Measurements from ENCODE around the gene CLSTN2.

CLSTN2 gene

DNA sequence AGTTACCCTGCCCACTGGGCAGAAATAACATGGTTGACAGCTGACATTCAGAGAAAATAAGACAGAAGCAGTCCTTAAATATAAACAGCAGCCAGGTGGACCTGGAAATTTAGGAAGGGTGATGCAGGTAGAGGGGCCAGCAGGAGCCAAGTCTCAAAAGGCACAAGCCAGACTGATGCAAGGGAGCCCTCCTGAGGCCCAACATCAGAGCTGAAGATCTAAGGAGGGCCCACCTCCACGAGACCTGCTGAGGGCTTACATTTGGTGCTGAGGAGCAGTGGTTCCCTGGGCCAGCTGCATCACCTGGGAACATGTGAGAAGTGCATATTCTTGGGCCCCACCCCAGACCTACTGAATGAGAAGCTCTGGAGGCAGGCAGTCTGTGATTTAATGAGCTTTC is 637.3 kb downstream of the CLSTN2 start:
- DNase-seq, result no peak

DNA sequence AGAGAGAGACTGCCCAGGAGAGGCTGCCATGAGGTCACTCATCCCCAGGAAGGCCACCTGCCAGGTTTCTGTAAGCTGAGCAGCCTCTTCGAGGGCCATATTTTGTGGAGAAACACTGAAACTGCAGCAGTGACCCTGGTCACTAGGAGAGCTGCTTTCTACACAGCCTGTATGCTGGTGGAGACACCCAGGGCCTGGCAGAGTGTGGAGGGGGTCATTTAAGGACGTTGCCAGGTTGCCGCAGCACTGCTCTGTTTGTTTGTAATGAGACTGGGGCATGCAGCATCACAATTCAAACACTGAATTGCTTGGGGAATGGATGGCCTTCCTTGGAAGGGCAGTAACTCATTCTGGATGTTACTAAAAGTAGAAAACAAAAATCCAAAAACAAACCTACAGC is 638.0 kb downstream of the CLSTN2 start:
- no peak for DNase-seq

DNA sequence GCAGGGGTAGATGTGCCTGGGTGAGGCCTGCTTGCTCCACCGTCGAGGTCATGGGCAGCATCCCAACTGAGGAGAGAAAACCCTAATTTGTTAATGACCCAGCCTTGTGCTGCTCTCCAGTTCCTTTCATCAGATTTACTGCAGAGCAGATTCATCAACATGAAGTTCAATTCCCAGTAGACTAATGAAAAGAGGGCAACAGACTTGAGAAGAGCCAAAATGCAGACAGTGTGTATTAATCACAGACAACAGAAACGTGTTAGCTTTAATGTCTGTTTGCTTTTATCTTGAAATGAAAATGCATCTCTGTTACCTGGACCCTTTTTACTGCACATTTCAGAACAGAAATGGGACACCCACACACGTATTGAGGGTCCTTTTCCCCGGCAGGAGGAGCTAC is 639.4 kb downstream of the CLSTN2 start:
- no peak for DNase-seq

GRCh38 chr3:140576449-140576848 is 641.5 kb downstream of the CLSTN2 start:
- no peak for DNase-seq

DNA sequence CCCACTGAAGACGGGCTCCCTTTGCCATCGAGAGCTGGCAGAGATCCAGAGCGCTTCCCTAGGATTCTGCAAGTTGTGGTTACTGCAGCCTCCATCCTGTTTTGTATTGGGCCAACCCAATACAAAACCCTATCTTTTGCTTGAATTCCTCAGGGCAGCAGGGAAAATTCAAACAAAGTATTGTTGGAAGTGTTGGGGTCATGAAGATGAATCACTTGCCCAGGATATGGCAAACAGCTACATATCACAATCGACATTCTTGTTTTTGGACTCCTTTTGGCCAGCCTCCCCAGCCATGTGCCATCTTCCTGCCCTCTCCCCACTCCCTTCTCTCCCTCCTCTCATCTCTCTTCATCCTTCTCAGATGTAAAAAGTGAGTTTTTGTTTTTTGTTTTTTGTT is 642.9 kb downstream of the CLSTN2 start:
- no peak for DNase-seq

- no peak for DNase-seq
These were observed 644.3 kb downstream of the CLSTN2 start for GRCh38 chr3:140579260-140579659.

- no peak for DNase-seq
These were observed 645.8 kb downstream of the CLSTN2 start for GRCh38 chr3:140580746-140581145.

- no peak for DNase-seq
These were observed 649.6 kb downstream of the CLSTN2 start for GRCh38 chr3:140584549-140584948.

DNA sequence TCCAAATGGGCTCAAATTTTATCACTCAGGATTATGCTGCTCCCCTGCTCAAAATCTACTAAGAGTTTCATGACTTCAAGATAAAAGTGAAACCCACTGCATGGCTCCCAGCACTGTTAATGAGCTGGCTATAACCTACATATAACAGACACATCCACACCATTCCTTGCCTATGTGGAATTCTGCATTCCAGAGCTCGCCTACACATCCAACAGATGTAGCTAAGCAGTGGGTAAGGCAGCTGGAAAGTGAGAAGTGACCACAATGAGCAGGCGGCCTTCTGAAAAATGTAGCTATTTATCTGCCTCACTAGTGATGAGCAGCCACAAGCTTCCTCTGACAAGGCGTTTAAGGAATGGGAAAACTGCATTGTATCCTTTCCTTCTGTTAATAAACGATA is 650.8 kb downstream of the CLSTN2 start:
- DNase-seq, result no peak

DNA sequence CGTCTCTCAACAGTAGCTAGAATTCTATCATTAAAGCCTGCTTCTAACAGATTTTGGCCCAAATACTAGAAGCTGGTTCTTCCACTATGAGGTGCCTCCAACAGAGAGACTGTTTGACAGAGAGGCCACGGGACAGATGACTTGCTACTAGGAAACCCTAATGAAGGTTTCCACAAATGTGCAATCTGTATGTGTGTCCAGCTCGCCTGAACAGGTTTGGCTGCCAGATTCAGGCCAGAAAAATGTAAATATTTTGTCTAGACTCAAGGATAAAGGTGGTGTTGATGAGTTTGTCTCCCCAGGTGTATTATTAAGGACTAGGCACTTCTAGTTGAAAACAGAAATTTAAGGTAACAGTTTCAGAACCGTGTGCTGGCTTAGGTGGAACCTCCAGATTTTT is 651.3 kb downstream of the CLSTN2 start:
- no peak for DNase-seq

- no peak for DNase-seq
These were observed 653.6 kb downstream of the CLSTN2 start for GRCh38 chr3:140588558-140588957.

DNA sequence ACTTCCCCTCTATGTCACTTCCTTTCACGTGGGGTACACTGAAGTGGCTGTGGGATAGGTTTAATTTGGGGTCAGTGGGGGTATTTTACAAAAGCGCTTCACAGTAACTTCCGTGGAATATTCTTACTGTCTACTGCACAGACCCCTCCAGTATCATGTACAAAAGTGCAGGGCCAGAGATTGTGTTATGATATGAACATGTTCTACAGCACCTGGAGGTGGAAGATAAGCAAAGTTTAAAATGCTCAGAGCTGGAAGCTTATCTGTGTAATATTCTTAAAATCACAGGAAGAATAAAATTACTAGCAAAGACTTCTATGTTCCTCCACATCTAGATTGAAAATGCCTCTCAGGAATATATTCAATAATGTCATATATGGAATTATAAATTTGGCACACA is 658.8 kb downstream of the CLSTN2 start:
- DNase-seq, result no peak

- DNase-seq, result no peak
These were observed 660.3 kb downstream of the CLSTN2 start for GRCh38 chr3:140595295-140595694.

GRCh38 chr3:140597364-140597763 is 662.4 kb downstream of the CLSTN2 start:
- DNase-seq, result no peak

GRCh38 chr3:140597792-140598191 is 662.8 kb downstream of the CLSTN2 start:
- no peak for DNase-seq

GRCh38 chr3:140599009-140599408 is 664.0 kb downstream of the CLSTN2 start:
- DNase-seq, result no peak

DNA sequence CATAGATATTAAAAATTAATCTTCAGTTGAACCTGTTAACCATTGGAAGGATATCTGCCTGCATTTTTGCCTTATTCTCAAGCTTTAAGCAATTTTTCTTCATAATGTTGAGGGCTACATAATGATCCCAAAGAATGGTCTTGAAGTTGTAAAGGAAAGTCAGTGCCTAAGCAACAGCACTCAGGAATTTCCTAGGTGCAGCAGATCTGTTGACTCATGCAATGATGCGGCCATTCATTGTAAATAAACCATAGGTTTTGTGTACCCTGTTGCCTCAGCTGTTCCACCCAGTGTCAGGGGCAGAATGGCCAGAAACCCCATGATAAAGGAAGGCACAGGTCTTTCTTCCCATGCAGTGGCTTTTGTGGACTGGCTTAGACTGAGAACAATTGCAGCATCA is 664.5 kb downstream of the CLSTN2 start:
- DNase-seq, result no peak

- DNase-seq, result no peak
These were observed 666.9 kb downstream of the CLSTN2 start for GRCh38 chr3:140601881-140602280.

DNA sequence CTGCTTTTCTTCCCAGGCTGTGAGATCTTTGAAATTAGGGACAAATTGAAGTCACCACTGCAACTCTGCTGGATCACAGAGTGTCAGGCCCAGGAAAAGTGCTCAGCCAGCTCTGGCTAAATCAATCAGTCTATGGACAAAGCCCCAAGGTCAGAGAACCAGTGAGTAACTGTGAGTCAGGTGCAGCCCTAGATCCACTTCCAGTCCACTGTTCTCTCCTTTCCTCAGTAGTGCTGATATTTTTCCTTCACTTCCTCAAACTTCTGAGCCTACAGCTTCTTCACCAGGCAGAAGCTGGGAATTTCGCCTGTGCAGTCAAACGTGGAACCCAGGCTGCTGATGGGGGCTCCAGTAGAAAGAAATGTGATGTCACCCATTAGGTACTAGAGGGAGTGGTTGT is 667.8 kb downstream of the CLSTN2 start:
- DNase-seq, result no peak

DNA sequence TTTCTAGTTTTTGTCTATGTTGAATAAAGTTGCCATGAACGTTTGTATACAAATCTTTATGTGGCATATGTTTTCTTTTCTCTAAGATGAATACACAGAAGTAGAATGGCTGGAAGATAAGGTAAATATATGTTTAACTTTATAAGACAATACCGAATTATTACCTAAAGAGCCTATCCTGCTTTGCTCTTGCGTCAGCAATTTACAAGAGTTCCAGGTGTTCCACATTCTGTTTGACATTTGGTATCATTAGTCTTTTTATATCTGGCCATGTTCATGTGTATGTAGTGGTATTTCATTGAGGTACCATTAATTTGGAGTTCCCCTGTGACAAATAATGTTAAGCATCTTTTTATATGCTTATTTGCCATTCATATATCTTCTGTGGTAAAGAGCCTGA is 668.8 kb downstream of the CLSTN2 start:
- no peak for DNase-seq

DNA sequence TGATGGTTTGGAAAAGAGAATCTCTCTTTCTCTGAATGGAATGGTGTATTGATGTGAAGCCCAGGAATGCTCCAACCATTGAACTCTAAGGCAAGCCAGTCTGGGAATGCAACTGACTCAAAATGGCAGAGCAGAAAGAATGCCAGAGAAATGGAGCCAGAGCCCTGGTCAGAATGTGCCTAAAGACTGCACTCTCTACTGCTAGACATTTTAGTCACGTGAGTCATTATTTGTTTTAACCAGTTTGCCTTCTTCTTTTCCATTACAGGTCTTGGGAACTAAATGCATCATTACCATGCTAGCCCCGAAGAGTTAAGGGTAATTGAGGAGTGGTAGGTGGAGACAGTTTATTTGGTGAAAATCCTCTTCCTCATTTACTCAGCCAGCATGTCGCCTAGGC is 675.6 kb downstream of the CLSTN2 start:
- DNase-seq, result no peak

- DNase-seq, result no peak
These were observed 679.0 kb downstream of the CLSTN2 start for GRCh38 chr3:140614001-140614400.

GRCh38 chr3:140617135-140617534 is 682.1 kb downstream of the CLSTN2 start:
- no peak for DNase-seq

DNA sequence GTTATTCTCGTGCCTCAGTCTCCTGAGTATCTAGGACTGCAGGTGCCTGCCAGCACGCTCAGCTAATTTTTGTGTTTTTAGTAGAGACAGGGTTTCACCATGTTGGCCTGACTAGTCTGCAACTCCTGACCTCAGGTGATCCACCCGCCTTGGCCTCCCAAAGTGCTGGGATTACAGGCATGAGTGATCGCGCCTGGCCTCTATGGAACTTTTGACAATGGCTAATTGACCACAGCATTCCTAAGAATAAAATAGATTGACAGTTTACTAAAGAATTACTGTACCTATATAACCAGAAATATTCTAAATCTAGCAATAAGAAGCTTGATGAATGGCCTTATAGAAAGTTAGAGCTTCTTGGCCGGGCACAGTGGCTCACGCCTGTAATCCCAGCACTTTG is 691.9 kb downstream of the CLSTN2 start:
- DNase-seq, result no peak
